ENCODE data around the gene CYSTM1.

DNA sequence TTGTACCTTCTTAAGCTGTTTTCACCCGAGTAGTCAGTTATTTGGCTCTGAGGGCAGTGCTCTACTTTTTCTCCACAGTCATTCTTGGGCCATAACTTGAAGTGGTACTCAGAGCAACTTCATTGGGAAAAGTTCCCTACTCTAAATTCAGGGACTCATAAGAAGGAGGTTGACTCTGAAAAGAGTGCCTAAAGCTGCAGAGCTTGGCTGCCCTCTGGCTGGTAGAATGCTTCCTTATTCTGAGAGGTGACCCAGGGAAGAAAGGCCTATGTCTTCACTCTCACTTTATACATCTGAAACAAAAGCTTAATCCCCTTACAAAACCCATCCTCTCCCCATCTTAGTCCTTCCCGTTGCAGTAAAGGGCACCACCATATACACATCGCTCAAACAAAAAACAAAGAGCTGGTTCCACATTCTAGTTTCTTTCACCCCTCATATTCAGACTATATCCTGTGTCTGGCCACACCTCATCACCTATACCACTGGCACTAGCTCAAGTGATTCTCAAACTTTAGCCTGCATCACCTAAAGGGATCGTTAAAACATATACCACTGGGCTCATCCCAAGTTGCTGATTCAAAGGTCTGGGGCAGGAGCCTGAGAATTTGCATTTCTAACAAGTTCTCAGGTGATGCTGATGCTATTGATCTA lies 41.3 kb upstream of the CYSTM1 start:
- TF ChIP-seq, protein P1, sequence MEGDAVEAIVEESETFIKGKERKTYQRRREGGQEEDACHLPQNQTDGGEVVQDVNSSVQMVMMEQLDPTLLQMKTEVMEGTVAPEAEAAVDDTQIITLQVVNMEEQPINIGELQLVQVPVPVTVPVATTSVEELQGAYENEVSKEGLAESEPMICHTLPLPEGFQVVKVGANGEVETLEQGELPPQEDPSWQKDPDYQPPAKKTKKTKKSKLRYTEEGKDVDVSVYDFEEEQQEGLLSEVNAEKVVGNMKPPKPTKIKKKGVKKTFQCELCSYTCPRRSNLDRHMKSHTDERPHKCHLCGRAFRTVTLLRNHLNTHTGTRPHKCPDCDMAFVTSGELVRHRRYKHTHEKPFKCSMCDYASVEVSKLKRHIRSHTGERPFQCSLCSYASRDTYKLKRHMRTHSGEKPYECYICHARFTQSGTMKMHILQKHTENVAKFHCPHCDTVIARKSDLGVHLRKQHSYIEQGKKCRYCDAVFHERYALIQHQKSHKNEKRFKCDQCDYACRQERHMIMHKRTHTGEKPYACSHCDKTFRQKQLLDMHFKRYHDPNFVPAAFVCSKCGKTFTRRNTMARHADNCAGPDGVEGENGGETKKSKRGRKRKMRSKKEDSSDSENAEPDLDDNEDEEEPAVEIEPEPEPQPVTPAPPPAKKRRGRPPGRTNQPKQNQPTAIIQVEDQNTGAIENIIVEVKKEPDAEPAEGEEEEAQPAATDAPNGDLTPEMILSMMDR (IDR thresholded peaks at IDR 0.05 in 4 of 5, conservative IDR thresholded peaks at IDR 0.05 in 1 of 5): no peak
- no peak for TF ChIP-seq POLR2A (IDR thresholded peaks at IDR 0.05)
